HK-2 (cell line): ENCODE data around the gene RFPL4AL1.
"Not testable (repeated sequence)": the region's sequence is repeated elsewhere in the genome, so short reads cannot be mapped to it uniquely, and the experiment has no call there.

ENCODE experiments used
- DNase-seq: peaks from one replicate; pipeline ENCODE4 v3.0.0-alpha.2; 2018; ENCODE audit not compliant: unreplicated experiment

The RFPL4AL1 gene

GRCh38 chr19:55768818-55769217, at the start of gene RFPL4AL1:
TSS of gene RFPL4AL1 (plus strand) at chr19:55769118. CDS start at chr19:55771805, 2,687 bp downstream.
- DNase-seq: not testable (repeated sequence)

GRCh38 chr19:55720214-55720746, 48.6 kb upstream of the RFPL4AL1 start:
- DNase-seq: no peak

- no peak for DNase-seq
Observed at GRCh38 chr19:55720801-55721200, 48.1 kb upstream of the RFPL4AL1 start.

DNA sequence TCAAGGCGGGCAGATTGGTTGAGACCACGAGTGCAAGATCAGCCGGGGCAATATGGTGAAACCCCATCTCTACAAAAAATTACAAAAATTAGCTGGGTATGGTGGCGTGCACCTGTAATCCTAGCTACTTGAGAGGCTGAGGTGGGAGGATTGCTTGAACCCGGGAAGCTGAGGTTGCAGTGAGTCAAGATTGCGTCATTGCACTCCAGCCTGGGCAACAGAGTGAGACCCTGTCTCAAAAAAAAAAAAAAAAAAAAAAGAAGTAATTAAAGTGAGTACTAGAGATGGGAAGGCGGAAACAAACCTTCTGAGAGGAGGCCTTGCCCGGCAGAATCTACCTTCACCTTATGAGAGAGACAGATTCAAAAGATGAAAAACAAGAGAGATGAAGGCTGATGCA, 45.4 kb upstream of the RFPL4AL1 start:
- DNase-seq: no peak

DNA sequence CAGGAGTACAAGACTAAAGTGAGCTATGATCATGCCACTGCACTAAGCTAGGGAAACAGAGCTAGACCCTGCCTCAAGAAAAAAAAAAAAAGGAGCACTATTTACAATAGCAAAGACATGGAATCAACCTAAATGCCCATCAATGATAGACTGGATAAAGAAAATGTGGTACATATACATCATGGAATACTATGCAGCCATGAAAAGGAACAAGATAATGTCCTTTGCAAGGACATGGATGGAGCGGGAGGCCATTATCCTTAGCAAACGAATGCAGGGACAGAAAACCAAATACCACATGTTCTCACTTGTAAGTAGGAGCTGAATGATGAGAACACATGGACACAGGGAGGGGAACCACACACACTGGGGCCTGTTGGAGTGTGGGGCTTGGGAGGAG, 38.5 kb upstream of the RFPL4AL1 start:
- not testable (repeated sequence) for DNase-seq

- DNase-seq: no peak
Observed at GRCh38 chr19:55738302-55738701, 30.6 kb upstream of the RFPL4AL1 start, which contains the start of gene NLRP9. TSS of gene NLRP9 (minus strand) at chr19:55738402. CDS start at chr19:55738374, 28 bp downstream.

GRCh38 chr19:55750715-55751114, 18.2 kb upstream of the RFPL4AL1 start:
- DNase-seq: no peak

DNA sequence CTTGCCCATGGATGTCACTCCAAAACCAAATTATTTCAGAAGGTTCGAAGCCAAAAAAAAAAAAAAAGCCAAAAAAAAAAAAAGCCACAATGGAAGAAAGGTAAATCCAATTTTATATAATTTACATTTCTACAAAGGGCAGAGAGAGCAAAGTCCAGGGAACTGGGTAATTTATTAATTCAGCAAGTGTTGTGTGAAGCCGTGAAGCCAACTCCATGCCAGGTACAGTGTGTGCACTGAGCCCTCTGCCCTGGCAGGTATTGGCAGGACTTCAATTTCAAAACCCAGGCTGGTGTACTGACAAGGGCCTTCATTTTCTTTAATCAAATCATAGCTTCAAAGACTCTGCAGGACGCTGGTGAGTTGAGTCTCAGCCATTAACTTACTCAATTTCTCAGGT, 15.5 kb upstream of the RFPL4AL1 start:
- no peak for DNase-seq

DNA sequence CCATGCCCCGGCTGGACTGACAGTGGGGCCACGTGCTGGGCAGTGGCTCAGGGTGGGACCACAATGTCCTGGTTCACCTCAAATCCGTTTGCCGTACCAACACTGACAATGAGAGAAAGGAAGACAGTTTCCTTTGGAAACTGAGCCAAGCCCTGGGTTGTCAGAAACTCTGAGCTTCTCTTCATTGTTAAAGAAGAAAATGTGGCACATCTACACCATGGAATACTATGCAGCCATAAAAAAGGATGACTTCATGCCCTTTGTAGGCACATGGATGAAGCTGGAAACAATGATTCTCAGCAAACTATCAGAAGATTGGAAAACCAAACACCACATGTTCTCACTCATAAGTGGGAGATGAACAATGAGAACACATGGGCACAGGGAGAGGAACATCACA, 12.1 kb upstream of the RFPL4AL1 start:
- DNase-seq: not testable (repeated sequence)

GRCh38 chr19:55758797-55759196, 10.1 kb upstream of the RFPL4AL1 start, which contains the start of gene RFPL4A:
TSS of gene RFPL4A (plus strand) at chr19:55759097. CDS start at chr19:55761801, 2,704 bp downstream.
- DNase-seq: not testable (repeated sequence)

- DNase-seq: no peak
Observed at GRCh38 chr19:55766466-55766865, 2.5 kb upstream of the RFPL4AL1 start.

- DNase-seq: not testable (repeated sequence)
Observed at GRCh38 chr19:55769632-55770031, 714 bp downstream of the RFPL4AL1 start.

GRCh38 chr19:55777528-55777927, 8.6 kb downstream of the RFPL4AL1 start:
- DNase-seq: peak; percentile 6

DNA sequence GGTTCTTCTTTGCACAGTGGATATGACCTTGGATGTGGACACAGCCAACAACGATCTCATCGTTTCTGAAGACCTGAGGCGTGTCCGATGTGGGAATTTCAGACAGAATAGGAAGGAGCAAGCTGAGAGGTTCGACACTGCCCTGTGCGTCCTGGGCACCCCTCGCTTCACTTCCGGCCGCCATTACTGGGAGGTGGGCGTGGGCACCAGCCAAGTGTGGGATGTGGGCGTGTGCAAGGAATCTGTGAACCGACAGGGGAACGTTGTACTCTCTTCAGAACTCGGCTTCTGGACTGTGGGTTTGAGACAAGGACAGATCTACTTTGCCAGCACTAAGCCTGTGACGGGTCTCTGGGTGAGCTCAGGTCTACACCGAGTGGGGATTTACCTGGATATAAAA, 9.4 kb downstream of the RFPL4AL1 start:
- no peak for DNase-seq

GRCh38 chr19:55781112-55781511, 12.2 kb downstream of the RFPL4AL1 start:
- DNase-seq: no peak

- DNase-seq: no peak
Observed at GRCh38 chr19:55795021-55795420, 26.1 kb downstream of the RFPL4AL1 start.

GRCh38 chr19:55801416-55801815, 32.5 kb downstream of the RFPL4AL1 start:
- DNase-seq: no peak

DNA sequence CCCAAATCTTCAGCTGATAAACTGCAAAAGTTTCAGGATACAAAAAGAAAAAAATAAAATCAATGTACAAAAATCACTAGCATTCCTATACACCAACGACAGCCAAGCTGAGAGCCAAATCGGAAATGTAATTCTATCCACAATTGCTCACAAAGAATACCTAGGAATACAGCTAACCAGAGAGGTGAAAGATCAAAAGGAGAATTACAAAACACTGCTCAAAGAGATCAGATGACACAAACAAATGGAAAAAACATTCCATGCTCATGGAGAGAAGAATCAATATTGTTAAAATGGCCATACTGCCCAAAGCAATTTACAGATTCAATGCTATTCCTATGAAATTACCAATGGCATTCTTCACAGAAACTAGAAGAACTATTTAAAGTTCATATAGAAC, 33.4 kb downstream of the RFPL4AL1 start:
- DNase-seq: no peak

DNA sequence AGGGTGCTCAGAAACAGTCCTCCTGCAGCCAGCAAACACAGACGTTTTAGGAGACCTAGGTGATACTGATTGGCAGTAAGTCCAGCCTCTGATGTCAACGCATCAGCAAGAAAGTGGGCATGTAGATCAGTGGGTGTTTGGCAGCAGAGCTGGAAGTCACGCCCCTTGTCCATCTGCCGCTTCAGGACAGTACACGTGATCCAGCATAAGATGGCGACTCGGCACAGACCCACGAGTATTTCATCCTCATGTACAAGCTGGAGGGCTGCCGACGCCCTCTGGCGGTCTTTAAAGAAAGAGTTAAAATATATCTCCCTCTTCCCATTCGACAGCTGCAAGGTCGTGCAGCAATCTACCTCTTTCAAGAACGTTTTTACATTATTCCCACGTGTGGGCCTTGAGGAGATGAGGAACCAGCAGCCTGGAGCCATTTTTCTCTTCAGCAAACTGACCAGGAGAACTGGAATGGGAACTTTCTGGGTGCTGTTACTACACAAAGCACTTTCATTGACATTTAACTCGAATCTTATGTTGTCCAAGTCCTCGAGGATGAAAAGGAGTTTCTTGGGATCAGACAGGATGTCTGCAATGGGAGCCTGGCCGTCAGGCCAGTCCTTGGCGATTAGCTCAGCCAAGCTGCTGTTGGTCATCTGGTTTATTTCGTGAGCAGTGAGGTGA, 40.6 kb downstream of the RFPL4AL1 start:
- peak; percentile 70 for DNase-seq

DNA sequence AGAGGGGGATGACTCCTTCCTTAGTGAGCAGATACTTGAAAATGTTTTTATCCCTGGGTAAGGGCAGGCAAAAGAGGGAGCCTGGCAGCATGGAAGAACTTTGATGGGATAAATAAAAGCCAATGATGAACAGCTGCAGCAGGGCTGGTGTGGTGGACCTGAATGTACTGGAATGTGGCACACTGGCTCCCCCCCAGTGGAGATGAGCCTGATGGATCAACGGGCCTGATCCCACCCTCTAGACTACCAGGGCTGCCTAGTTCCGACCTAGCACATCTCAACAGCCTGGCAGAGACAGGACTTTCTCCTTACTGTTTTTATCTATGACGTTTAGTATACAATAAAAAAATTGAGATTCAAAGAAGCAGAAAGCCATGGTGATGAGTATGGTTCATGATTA, 42.4 kb downstream of the RFPL4AL1 start:
- DNase-seq: no peak

GRCh38 chr19:55812449-55812848, 43.5 kb downstream of the RFPL4AL1 start:
- no peak for DNase-seq

- no peak for DNase-seq
Observed at GRCh38 chr19:55813906-55814305, 45.0 kb downstream of the RFPL4AL1 start.

- DNase-seq: no peak
Observed at GRCh38 chr19:55820037-55820436, 51.1 kb downstream of the RFPL4AL1 start.
